ENCODE data around the gene UNKL.

The UNKL gene

GRCh38 chr16:1374418-1375297 lies 39.8 kb downstream of the UNKL start:
- Histone ChIP-seq H3K36me3 (ENCODE audit: control insufficient read depth in 2 of 2, insufficient read depth in 1 of 2, low read length in 2 of 2) (peaks cover 0 to 28% of the 10 kb centered on the region in 2 experiments; a peak in 1 of 3 replicates), H3K27ac (ENCODE audit: extremely low read depth, low read depth, low read length) (no peak overlapping the region), H3K4me3 (ENCODE audit: low read depth, low read length) (no peak overlapping the region), H3K9me3 (ENCODE audit: control insufficient read depth, insufficient read depth, low read depth, low read length) (no peaks in the 10 kb centered on the region), H3K4me1 (ENCODE audit: control insufficient read depth, insufficient read depth, low read length) (0 out of 2 replicates have a peak, but pooled peaks cover 3% of the 10 kb centered on the region)
- POLR2A ChIA-PET = no interaction called here
- CTCF ChIA-PET = interaction anchor here (0.6 to 1.4 kb wide), 4 partner anchors 11 to 629 kb away, joined by 3 to 7 read pairs (median 4); partner anchors contain the start of gene UQCC4
- no peak for TF ChIP-seq ZNF624 (tag by site-specific recombination; IDR thresholded peaks at IDR 0.05)
- TF ChIP-seq ZNF600 (tag by site-specific recombination; IDR thresholded peaks at IDR 0.05) = no peak
- TF ChIP-seq ZNF580 (tag by site-specific recombination; IDR thresholded peaks at IDR 0.05) = no peak
- TF ChIP-seq ZNF530 (tag by site-specific recombination; IDR thresholded peaks at IDR 0.05; ENCODE audit: low read depth) = no peak
- no peak for TF ChIP-seq ZSCAN23 (tag by site-specific recombination; IDR thresholded peaks at IDR 0.05)
- no peak for TF ChIP-seq ZNF704 (tag by site-specific recombination; IDR thresholded peaks at IDR 0.05)
- TF ChIP-seq ZFHX2 (tag by site-specific recombination; conservative IDR thresholded peaks at IDR 0.05) = 0 out of 2 replicates have a peak, but pooled peaks have one; percentile 16
- peak; percentile 42; the same call in 1 of the 2 replicates for TF ChIP-seq EGR2 (tag by site-specific recombination; IDR thresholded peaks at IDR 0.05; ENCODE audit: low read depth)
- no peak for TF ChIP-seq ZNF701 (tag by site-specific recombination; IDR thresholded peaks at IDR 0.05)
- TF ChIP-seq ZBTB11 (tag by site-specific recombination; conservative IDR thresholded peaks at IDR 0.05; ENCODE audit: low read depth) = no peak
- no peak for TF ChIP-seq ZNF449 (tag by site-specific recombination; IDR thresholded peaks at IDR 0.05)
- TF ChIP-seq ZNF140 (tag by site-specific recombination; IDR thresholded peaks at IDR 0.05) = no peak
- peak; percentile 92 for TF ChIP-seq ZIC2 (tag by site-specific recombination; IDR thresholded peaks at IDR 0.05)
- peak; percentile 76 for TF ChIP-seq KLF1 (tag by site-specific recombination; IDR thresholded peaks at IDR 0.05)
- no peak for TF ChIP-seq OSR2 (tag by site-specific recombination; IDR thresholded peaks at IDR 0.05)
- TF ChIP-seq GLIS1 (tag by site-specific recombination; IDR thresholded peaks at IDR 0.05) = peak; percentile 37; the same call in 1 of the 2 replicates
- no peak for TF ChIP-seq BCL6B (tag by site-specific recombination; IDR thresholded peaks at IDR 0.05)
- no peak for TF ChIP-seq HIC1 (tag by site-specific recombination; IDR thresholded peaks at IDR 0.05)
- TF ChIP-seq ZNF610 (tag by site-specific recombination; IDR thresholded peaks at IDR 0.05; ENCODE audit: borderline replicate concordance) = no peak
- no peak for TF ChIP-seq ZNF169 (tag by site-specific recombination; IDR thresholded peaks at IDR 0.05)
- TF ChIP-seq ZNF398 (tag by site-specific recombination; IDR thresholded peaks at IDR 0.05) = no peak
- TF ChIP-seq ZSCAN18 (tag by site-specific recombination; IDR thresholded peaks at IDR 0.05) = no peak
- TF ChIP-seq SP2 (tag by site-specific recombination; IDR thresholded peaks at IDR 0.05) = peak; percentile 14; the same call in 1 of the 2 replicates
